H1 (cell line): ENCODE measurements around the gene CDKN3. TPM values are rescaled to one million over a fixed set of nuclear protein-coding genes. Genes with fewer than 3 reads are reported as not detected.
A peak's percentile ranks its signal among the peaks of the same experiment; 100 is the strongest.

Source experiments
- BACH1 ChIP-seq: IDR thresholded peaks from 2 replicates; pipeline ENCODE4 v1.6.1; 2012; ENCODE audit warnings: low read length, improper control_type of control experiment
- CBX5 ChIP-seq: fragments of 300-800, 300-1000 bp; sonication (generic); IDR thresholded peaks from 2 replicates; pipeline ENCODE4 v1.7.1; 2016; ENCODE audit warnings: antibody characterized with exemption, low read length, low read depth
- CHD7 ChIP-seq: fragments of 300-600 bp; sonication (generic); IDR thresholded peaks from 2 replicates; pipeline ENCODE4 v1.7.1; 2012; ENCODE audit warnings: low read length, moderate library complexity, mild to moderate bottlenecking, inconsistent platforms; ENCODE audit not compliant: insufficient replicate concordance
- EZH2 ChIP-seq: fragments of 200-600 bp; sonication (generic); IDR thresholded peaks from 2 replicates; pipeline ENCODE4 v1.7.1; 2012; ENCODE audit warnings: low read depth, mild to moderate bottlenecking, moderate library complexity, low read length, inconsistent platforms; ENCODE audit not compliant: severe bottlenecking
- HDAC2 ChIP-seq, 2 experiments: fragments of 300-600 bp in 1 of 2; sonication (generic) in 1 of 2; IDR thresholded peaks; 2 replicates each; pipeline ENCODE4 v1.6.1; 2011 to 2012; ENCODE audit warnings: low read depth in 2 of 2, low read length in 2 of 2, mild to moderate bottlenecking in 2 of 2, moderate library complexity in 2 of 2, borderline replicate concordance in 1 of 2, inconsistent platforms in 1 of 2
- KDM1A ChIP-seq: fragments of 200-600, 300-600 bp; sonication (generic); IDR thresholded peaks from 2 replicates; pipeline ENCODE4 v1.7.1; 2016; ENCODE audit warnings: mild to moderate bottlenecking, low read length, borderline replicate concordance
- RBBP5 ChIP-seq: IDR thresholded peaks from 2 replicates; pipeline ENCODE4 v1.7.1; 2012; ENCODE audit warnings: low read depth, mild to moderate bottlenecking, inconsistent platforms, low read length, moderate library complexity, borderline replicate concordance
- SP1 ChIP-seq: IDR thresholded peaks from 2 replicates; pipeline ENCODE4 v1.6.1; 2011; ENCODE audit warnings: low read depth, low read length
- SRF ChIP-seq: IDR thresholded peaks from 2 replicates; pipeline ENCODE4 v1.6.1; 2011; ENCODE audit warnings: mild to moderate bottlenecking, low read depth, low read length, moderate library complexity
- TBP ChIP-seq: IDR thresholded peaks from 2 replicates; pipeline ENCODE4 v1.6.1; 2011; ENCODE audit warnings: low read depth, low read length, improper control_type of control experiment
- YY1 ChIP-seq: IDR thresholded peaks from 2 replicates; pipeline ENCODE4 v1.6.1; 2011; ENCODE audit warnings: low read depth, mild to moderate bottlenecking, low read length
- ZNF274 ChIP-seq: IDR thresholded peaks from 2 replicates; pipeline ENCODE4 v1.7.0; 2012; ENCODE audit warnings: low read length, borderline replicate concordance; ENCODE audit errors: extremely low read depth
- polyA plus RNA-seq, 7 experiments: library from polyadenylated mRNA; depleted of rRNA in 3 of 7; stranded (reverse) in 5 of 7; unstranded in 2 of 7; fragments of >200 nt in 5 of 7; fragments of 200-250 nt in 2 of 7; gene quantifications; 1 replicate in 5 of 7; 2 replicates in 1 of 7; 4 replicates in 1 of 7; pipeline versions ENCODE4 v1.2.1 to v1.2.3, GENCODE V29; 2011 to 2013; ENCODE audit warnings: missing spikeins in 2 of 7, mixed read lengths in 2 of 7
- total RNA-seq: library from RNA; stranded (reverse); fragmentation: NEBNext Ultra II Directional; extraction: Animal tissue kit (Norgen Biotek cat#: 25700); gene quantifications from 2 replicates; pipeline ENCODE4 v1.2.1, GENCODE V29; 2021

The CDKN3 gene
- total and polyA plus RNA-seq, 2 of the 8 experiments (the other 6 are each of a cell fraction or from before 2014, with no cell fraction given): 43.5 to 48.3 TPM

GRCh38 chr14:54362089-54362504 is 34.7 kb upstream of the CDKN3 start (continued):
- TF ChIP-seq RBBP5 (no peak), TBP (no peak), KDM1A (no peak), CHD7 (peak; percentile 86), EZH2 (no peak), SP1 (peak; percentile 56), HDAC2 (IDR thresholded peaks at IDR 0.05; ENCODE audit: borderline replicate concordance in 1 of 2, low read depth in 2 of 2, low read length in 2 of 2) (peak in 1 of 2 experiments; percentile 94; a peak in 1 of 4 replicates), BACH1 (no peak), YY1 (0 out of 2 replicates have a peak, but pooled peaks have one; percentile 31), CBX5 (no peak), ZNF274 (no peak), SRF (no peak)
